HPDE6-E6E7 (cell line): Measurements from ENCODE around the gene ADGB.
"Not testable (repeated sequence)": the region's sequence is repeated elsewhere in the genome, so short reads cannot be mapped to it uniquely, and the experiment has no call there.

Experiments used
- DNase-seq: peaks from one replicate; pipeline ENCODE4 v3.0.0; 2011; ENCODE audit warnings: missing footprints; ENCODE audit errors: extremely low spot score

The ADGB gene

DNA sequence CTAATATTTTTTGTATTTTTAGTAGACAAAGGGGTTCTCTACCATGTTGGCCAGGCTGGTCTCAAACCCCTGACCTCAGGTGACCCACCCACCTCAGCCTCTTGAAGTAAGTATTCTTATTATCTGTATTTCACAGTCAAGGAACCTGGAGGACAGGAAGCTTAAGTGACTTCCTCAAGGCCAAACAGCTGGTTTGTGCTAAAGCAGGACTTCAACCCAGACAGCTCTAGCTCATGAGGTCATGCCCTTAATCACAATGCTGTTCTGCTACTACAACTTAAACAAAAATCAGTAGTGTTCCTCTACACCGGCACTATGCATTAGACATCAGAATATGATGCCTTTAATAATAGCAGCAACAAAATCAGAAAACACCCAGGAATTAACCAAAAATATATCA lies 168.9 kb downstream of the ADGB start:
- DNase-seq, result no peak

DNA sequence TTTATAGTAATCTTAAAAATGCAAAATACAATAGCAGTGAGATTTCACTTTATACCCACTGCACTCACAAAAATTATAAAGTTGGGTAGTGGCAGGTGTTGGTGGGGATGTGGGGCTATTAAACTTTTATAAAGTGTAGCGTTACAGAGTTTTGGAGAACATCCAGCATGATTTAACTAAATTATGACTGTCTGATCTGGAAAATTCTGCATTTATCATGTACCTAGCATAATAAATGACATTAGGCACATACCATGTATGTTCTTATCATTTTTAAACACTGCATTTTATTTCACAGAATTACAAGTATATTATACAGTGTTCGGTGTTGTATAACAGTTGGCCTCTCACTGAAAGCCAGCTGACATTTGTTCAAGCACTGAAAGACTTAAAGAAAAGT lies 169.9 kb downstream of the ADGB start:
- DNase-seq, result no peak

- DNase-seq, result no peak
These were observed 171.6 kb downstream of the ADGB start for GRCh38 chr6:146770275-146770964.

- DNase-seq, result no peak
These were observed 172.4 kb downstream of the ADGB start for GRCh38 chr6:146770965-146771735.

DNA sequence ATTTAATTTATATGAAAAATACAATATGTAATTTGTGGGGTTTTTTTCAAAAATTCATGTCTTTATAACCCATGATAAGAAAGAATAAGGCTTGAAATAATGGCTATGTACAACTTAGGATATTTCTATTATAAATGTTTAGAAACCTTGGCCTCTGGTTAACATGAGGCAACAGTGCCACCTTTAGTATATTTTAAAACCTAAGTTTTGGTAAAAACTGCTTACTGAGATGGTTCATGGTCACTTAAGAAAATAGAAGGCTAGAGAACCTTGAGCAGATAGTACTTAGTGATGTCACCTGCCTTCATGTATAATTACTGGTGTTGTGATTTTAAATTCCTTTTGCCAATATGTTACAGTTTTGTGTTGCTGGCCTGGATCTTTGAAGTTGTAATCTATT lies 176.4 kb downstream of the ADGB start:
- no peak for DNase-seq

DNA sequence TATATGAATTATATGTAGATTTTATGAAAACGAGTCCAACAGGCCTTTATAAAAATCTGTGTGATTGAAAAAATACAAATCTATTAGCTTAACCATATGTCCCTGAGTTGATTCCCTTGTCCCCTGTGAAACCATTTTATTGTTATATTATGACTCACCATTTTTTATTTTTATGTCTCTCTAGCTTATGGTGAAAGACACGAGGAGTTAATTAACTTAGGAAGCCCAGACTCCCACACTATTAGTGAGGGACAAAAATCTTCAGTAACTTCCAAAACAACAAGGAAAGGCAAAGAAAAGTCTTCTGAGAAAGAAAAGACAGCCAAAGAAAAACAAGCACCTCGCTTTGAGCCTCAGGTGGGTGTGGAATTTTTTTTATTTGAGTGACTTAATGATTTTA lies 183.1 kb downstream of the ADGB start:
- DNase-seq, result no peak

GRCh38 chr6:146785001-146785585 lies 186.3 kb downstream of the ADGB start:
- peak; percentile 2 for DNase-seq

DNA sequence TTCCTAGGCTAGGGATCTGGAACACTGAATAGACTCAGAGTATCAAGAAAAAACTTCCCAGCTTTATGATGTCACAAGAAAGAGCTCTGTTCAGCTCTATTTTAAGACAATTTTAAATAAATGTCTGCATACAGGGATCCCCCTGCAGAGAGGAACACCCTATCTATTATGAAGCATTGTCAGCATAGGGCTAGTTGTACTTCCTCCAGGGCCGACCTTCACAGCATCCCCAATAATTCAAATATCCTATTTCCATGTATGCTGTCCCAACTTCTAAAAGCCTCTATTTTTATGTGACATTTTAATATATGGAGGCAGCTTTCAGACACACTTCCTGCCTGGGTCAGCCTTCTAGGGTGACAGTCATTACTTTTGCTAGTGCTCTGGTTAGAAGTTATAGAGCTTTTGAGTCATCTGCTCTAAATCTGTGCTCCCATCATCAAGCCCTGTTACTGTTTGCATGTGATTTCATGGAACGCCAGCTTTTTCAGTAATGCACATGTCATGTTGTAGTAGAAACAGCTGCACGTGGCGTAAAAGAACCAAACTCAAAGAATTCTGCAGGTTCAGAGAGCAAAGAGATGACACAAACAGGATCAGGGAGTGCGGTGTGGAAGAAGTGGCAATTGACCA lies 189.2 kb downstream of the ADGB start:
- DNase-seq, result no peak

DNA sequence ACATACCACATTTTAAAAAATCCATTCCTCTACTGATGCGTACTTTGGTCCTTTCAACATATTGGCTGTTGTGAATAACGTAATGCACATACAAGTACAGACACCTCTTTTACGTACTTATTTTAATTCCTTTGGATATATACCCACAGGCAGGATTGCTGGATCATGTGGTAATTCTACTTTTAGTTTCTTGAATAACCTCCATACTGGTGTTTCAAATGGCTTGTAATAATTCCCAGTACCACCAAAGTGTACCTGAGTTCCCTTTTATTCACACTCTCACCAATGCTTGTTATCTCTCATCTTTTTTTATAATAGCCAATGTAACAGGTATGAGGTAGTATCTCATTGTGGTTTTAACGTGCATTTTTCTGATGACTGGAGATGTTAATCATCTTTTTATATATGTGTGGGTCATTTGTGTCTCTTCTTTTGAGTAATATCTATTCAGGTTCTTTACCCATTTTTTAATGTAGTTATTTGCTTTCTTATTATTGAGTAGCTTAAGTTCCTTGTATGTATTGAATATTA lies 191.9 kb downstream of the ADGB start:
- no peak for DNase-seq

DNA sequence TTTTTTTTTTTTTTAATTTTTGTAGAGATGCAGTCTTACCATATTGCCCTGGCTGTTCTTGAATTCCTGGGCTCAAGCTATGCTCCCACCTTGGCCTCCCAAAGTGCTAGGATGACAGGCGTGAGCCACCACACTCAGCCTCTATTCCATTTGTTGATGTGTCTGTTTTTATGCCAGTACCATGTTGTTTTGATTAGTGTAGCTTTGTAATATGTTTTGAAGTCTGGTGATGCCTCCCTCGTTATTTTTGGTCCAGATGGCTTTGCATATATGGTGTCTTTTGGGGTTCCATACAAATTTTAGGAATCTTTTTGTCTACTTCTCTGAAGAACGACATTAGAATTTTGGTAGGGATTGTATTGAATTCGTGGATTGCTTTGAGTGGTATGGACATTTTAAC lies 193.2 kb downstream of the ADGB start:
- DNase-seq, result no peak

DNA sequence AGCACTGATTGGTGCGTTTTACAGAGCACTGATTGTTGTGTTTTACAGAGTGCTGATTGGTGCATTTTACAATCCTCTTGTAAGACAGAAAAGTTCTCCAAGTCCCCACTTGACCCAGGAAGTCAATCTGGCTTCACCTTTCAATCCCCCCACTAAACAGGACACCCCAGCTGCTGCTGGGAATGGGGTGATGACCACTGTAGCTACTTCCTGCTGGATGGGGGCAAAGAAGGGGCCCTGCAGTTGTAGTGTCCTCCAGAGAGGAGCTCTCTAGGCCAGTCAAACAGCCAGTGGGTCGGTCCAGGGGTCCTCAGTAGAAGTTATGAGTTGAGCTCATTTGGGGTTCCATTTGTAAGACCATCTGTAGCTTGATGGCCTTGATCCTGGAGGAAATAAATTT lies 194.4 kb downstream of the ADGB start:
- DNase-seq, result not testable (repeated sequence)

DNA sequence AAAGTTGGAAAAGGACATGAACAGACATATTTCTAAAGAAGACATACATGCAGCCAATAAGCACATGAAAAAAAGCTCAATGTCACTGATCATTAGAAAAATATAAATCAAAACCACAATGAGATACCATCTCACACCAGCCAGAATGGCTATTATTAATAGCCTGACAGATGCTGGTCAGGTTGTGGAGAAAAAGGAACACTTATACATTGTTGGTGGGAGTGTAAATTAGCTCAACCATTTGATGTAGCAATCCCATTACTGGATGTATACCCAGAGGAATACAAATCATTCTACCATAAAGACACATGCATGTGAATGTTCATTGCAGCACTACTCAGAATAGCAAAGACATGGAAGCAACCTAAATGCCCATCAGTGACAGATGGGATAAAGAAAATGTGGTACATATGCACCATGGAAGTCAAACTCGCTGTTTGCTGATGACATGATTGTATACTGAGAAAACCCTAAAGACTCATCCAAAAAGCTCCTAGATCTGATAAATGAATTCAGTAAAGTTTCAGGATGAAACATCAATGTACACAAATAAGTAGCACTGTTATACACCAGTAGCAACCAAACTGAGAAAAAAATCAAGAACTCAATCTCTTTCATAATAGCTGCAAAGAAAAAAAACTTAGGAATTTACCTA lies 196.8 kb downstream of the ADGB start:
- DNase-seq, result no peak

GRCh38 chr6:146803167-146803566 lies 204.4 kb downstream of the ADGB start:
- not testable (repeated sequence) for DNase-seq

DNA sequence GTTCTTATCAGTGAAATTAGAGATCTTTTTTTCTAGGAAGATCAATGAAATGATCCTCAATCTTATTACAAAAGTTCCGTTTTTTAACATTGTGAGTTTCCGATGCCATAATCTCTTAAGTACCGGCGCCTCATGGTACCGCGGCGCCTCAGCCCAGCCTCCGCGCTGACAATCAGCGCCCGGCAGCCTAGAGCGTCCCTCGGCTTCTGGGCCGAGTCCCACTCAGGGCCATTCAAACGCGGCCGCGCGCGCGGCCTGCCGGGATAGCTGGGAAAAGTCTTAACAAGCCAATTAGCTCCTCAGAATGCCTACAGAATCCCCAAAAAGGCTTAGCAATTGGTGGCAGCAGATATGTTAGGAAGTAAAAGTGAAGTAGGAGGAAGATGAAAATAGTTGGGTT lies 204.8 kb downstream of the ADGB start:
- DNase-seq, result no peak

DNA sequence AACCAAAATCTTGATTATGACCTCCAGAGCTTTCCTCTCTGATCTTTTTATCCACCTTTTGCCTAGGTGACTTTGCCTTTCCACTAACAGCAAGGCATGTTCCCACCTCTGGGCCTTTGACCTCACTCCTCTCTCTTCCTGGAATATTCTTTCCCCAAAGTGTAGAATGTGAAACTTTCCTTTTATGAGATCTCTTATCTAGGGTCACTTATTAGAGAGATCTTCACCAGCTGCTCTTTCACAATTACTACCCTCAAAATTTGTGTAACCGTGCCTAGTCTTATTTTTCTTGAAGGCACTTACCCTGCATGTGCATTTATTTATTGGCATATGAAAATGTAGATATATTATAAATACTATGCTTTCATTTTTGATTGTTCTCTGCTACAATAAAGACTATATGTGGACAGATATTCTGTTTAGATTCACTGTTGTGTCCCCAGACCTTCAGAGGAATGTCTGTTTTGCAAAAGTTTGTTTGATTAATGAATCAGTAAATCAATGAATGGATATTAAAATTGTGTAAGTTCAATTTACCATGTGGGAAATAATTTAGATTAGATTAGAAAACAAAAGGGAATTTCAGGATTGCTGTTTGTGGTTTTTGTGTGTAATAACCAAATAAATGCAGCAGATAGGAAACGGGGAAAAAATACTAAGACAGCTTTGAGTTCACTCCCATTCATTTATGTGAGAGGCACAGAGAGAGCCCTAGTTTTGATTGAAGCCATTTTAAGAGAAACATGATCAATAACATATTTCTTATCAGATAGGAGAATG lies 207.0 kb downstream of the ADGB start:
- DNase-seq, result no peak

DNA sequence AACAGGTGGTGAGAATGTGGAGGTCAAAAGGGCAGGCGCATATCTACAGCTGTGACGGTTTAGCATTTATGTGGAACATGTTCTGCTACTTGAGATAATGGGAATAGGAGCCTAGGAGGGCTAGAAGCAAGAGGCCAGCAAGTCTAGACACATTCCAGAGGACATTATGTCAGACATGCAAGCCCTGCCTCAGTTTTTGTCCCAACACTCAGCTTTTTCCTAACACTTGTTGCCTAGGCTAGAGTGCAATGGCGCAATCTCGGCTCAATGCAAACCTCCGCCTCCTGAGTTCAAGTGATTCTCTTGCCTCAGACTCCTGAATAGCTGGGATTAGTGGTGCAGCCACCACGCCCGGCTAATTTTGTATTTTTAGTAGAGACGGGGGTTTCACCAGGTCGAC lies 210.2 kb downstream of the ADGB start:
- DNase-seq, result not testable (repeated sequence)

DNA sequence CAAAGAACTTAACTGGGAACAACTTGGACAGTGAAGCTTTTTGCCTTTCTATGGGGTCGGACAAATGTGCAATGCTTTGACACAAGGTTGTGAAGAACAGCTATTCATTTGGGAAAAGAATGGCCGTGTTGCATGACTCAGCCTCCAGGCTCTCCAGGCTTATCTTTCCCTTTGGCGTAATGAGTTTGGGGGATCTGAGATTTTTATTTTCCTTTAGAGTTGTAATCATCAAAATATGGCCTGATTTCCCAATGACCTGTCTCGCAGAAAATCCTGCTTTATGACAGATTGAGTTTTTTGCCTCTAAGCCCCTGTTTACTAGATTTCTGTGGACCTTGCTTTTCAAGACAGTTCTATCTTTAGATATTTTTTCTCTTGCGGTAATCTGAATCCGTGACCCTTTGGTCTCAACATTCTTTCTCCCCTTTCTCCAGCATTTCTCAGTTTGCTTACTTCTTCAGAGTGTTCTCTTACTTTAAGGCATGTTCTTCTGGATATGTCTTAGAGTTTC lies 214.1 kb downstream of the ADGB start:
- not testable (repeated sequence) for DNase-seq

DNA sequence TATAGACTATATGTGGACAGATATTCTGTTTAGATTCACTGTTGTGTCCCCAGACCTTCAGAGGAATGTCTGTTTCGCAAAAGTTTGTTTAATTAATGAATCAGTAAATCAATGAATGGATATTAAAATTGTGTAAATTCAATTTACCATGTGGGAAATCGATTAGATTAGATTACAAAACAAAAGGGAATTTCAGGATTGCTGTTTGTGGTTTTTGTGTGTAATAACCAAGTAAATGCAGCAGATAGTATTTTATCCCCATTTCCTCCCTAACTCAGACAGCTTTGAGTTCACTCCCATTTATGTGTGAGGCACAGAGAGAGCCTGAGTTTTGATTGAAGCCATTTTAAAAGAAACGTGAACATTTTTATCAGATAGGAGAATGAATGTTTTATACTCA lies 214.8 kb downstream of the ADGB start:
- no peak for DNase-seq

GRCh38 chr6:146814148-146814750 lies 215.5 kb downstream of the ADGB start:
- DNase-seq, result no peak
